GM19043 (cell line): Measurements from ENCODE around the gene IVL.

ENCODE experiments used
- ATAC-seq: cut with Tn5 transposase; IDR thresholded peaks from one replicate; pipeline ENCODE4 v1.9.1; 2021; ENCODE audit warnings: low read depth; ENCODE audit not compliant: unreplicated experiment

IVL gene

DNA sequence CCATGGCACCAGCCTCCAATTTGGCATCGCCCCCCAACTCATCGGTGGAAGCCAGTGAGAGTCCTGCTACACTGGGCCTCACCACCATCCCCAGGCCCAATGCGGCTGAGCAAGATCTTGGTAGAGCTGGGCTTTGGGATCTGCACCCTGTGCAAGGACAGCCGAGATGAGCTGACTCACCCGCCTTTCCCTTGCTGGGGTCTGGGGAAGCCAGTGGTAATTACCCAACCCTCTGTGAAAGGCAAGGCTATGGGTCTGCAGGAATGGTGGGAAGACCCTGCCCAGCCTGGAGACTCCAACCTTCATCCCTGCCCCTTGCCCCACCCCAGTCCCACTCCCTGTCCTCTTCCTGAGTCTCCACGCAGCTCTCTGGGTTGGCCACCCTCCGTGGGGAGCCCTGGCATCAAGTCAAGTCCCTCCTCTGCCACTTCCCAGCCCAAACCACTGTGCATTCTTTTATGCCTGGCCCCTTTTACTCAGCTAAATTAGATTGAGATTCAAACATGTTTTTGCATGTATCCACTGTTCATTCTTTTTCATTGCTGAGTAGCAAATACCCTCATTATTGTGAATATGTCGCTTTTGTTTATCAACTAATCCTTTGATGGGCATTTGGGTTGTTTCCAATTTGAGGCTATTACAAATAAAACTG lies 21.5 kb upstream of the IVL start:
- no peak for ATAC-seq

DNA sequence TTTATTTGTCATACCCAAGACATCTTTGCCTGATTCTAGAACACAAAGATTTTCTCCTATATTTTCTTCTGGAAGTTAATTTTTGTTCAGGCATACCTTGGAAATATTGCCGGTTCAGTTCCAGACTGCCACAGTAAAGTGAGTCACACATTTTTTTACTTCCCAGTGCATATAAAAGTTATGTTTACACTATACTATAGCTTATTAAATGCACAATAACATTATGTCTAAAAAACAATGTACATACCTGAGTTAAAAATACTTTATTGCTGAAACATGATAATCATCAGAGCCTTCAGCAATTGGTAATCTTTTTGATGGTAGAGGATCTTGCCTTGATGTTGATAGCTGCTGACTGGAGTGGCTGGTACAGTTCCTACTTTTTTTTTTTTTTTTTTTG lies 20.2 kb upstream of the IVL start:
- ATAC-seq = no peak

- no peak for ATAC-seq
Measured at GRCh38 chr1:152899027-152899426, 9.3 kb upstream of the IVL start.

GRCh38 chr1:152899883-152900282 lies 8.5 kb upstream of the IVL start:
- no peak for ATAC-seq

DNA sequence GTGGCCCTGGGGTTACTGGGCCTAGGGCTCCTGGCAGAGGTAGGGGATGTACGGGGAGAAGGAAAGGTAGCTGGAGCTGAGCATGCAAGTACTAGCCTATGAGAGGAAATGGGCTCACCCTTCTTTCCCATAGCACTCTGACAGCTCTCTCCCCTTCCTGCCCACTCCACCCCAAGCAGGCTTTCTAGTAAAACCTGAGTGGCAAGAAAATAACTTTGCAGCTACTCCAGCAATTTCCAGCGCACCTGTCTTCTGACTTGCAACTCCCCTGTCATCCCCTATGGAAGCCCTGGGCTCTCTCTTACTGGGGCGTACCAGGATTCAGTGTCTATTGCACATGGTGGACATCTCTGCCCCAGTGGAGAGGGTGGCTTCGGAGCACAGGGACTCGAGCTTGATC lies 6.7 kb upstream of the IVL start:
- ATAC-seq = no peak

DNA sequence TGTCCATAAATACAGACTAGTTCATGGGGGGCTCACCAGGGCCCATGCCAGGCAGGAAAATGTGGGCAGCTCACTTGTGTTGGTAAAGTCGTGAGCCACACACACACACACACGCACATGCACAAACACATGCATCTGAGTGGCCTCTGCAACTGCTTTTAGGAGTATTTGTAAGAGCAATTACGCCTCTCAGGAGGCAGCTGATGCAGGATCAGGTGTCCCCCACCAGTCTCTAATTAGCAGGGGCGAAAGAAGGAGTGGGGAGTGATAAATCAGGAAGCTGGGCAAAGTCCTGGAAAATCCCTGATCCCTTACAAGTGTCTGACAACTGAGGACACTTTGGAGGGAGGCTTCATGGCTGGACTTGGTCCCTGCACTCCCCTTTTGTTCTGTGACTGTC lies 5.7 kb upstream of the IVL start:
- no peak for ATAC-seq

DNA sequence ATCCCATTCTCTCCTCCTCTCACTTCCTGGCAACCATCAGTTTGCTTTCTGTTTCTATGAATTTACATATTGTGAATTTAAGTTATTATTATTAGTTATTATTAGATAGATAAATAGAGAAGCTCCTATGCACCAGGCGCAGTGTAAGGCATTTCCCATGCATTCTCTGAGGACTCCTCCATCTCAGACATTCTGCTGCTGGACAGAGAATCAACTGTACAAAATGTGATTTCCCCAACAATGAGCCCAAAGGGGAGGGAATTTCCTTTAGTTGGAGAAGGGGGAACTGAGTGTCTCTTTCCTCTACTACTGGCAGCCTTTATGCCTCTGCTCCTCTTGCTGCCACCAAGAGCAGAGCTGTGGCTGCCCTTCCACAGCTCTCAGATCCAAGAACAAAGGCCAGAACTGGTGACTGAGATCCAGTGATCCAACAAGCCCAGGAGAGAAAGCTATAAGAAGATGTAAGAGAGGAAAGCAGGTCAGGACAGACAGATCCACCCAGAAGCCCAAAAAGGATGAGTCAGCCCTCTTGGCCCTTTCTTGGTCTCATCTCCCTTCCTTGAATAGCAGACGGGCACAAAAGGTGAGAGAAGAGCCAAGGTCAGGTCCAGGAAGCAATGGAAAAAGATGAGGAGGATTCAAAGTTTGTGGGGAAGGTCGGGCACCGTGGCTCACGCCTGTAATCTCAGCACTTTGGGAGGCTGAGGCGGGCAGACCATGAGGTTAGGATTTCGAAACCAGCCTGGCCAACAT lies 3.5 kb upstream of the IVL start:
- ATAC-seq = no peak

GRCh38 chr1:152906023-152906565 lies 2.3 kb upstream of the IVL start:
- no peak for ATAC-seq

DNA sequence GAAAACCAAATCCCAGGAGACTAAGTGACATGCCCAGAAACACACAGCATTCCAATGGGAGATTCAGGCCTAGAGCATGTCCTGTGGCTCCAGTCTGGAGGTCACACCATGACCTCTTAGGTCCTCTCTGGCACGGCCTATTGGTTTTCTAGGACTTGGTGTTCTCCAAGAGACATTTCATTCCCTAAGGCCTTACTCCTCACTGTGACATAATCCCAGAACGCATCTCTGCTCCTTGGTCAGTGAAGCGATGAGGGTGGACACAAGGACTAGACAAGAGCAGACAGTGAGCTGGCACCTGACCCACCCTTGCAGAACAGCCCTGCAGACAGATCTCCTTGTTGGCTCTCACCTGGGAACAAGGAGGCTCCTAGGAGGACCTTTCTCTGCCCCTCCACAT lies 860 bp downstream of the IVL start:
- no peak for ATAC-seq

GRCh38 chr1:152912471-152912870 lies 4.1 kb downstream of the IVL start:
- ATAC-seq = no peak

- no peak for ATAC-seq
Measured at GRCh38 chr1:152912900-152913299, 4.6 kb downstream of the IVL start.

DNA sequence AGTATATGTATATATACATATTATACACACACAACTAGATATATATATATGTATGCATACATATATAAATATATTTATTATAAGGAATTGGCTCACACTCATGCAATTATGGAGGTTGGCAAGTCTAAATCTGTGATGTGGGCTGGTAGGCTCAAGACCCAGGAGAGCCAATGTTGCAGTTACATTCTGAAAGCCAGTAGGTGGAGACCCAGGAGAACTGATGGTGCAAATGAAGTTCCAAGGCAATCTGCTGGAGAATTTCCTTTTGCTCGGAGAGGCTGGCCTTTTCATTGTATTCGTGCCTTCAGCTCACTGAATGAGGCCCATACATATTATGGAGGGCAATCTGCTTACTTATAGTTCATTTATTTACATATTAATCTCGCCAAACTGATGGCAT lies 9.4 kb downstream of the IVL start:
- ATAC-seq = no peak

- no peak for ATAC-seq
Measured at GRCh38 chr1:152919071-152919470, 10.7 kb downstream of the IVL start.

DNA sequence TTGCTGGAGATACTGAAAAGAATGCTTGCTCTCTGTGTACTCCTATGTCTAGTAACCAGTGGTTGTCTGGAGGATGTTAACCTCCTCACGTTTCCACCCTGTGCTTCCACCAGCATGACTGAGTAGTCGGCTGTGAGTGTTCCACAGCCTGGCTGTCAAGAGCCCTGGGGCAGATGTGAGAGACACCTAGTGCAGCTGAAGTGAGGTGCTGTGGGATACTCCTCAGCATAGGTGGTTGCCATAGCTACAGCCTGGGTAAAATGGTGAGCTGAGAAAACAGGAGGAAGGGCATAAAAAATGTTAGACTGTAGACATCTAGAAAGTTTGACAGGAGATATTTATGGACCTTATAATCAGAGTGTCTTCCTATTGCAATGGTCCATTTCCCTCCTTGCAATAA lies 15.8 kb downstream of the IVL start:
- ATAC-seq = no peak

GRCh38 chr1:152926091-152926490 lies 17.7 kb downstream of the IVL start:
- ATAC-seq = no peak

GRCh38 chr1:152928671-152929070 lies 20.3 kb downstream of the IVL start:
- no peak for ATAC-seq

DNA sequence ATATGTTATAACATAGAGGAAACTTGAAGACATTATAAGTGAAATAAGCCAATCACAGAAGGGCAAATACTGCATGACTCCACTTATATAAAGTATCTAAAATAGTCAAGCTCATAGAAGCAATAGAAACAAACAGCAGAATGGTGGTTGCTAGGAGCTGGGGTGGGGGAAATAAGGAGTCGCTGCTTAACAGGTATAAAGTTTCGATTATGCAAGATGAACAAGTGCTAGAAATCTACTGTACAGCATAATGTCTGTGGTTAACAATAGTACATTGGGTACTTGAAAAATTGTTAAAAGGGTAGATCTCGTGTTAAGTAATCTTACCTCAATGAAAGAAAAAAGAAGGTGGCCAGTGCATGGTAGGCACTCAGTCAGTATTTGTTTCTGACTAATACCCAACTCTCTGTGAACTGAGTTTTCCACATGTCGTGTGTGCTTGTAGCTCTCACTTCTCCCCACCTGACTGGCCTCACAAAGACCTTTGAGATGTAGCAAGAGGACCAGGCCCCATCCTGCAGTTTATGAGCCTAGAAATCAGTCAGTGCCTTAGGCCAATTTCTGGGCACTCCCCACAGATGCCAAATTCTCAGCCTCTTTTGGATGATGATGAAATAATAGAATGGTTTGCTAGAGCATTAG lies 23.9 kb downstream of the IVL start:
- no peak for ATAC-seq

- ATAC-seq = no peak
Measured at GRCh38 chr1:152933196-152933595, 24.9 kb downstream of the IVL start.

DNA sequence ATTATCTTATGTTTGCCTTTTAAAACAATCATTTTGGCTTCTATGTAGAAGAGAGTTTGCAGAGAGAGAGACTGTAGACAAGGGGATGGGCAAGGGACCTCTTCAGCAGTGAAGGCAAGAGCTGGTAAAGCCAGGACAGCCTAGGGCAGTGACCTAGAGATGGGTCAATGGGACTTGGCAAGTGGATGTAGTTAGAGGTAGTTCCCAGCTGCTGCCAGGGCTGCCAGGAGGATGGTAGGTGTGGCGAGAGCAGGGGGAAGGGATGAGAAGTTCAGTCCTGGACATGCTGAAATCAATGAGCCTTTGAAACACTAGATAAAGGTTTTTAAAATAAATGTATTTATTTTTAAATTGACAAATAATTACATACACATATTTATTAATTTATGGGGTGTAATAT lies 32.3 kb downstream of the IVL start:
- ATAC-seq = no peak

DNA sequence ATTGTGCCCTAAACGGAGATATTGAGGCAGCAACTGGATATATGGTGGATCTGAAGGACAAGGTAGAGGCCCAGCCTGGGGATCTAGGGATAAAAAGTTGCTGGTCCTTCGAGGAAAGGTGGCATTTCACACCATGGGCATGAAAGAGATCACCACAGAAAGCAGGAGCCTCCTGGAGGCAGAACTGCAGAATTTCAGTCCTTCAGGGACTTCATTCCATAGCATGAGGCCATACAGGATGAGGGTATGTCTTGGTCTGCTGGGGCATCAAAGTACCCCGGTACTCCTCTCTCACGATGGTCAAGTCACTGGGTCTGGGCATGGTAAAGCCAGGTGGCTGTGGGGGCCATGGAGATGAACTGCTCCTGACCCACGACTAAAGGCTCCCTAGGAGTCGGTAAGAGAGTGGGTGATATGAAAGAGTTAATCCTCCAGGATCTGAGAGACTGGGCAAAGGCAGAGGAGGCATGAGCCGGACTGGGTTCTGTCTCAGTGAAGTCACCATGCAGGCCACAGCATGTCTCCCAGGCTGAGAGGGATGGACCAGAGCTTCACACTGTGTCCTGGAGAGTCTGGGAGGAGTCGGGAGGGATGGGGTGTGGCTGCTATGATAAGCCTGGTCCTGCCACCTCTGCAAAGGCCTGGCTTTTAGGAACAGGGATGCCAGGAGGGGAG lies 32.8 kb downstream of the IVL start:
- ATAC-seq = no peak

DNA sequence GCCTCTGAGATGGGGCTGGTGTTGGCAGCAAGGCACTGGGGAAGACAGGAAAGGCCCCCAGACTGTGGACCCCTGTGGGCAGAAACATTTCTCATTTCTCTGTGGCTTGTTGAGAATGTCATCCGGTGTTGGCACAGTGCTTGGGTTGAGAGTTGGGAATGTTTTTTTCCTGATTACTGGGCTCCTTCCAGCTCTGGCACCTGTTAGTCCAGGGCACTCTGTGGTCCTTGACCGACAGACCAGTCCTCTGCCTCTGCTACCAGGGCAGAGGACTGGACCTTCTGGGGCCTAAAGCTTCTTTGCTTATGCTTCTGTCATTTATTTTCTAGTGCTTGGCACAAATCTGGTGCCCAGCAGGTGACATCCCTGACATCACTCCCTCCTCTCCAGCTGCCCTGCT lies 33.8 kb downstream of the IVL start:
- no peak for ATAC-seq
